Smooth muscle cell (in vitro differentiated cells): ENCODE results near the gene ATP2B1. TPM values are rescaled to one million over a fixed set of nuclear protein-coding genes. Genes with fewer than 3 reads are reported as not detected.

Source experiments
- DNase-seq: peaks from one replicate; lab custom pipeline; 2025; ENCODE audit not compliant: unreplicated experiment; lab: John Stamatoyannopoulos, UW
- H2AFZ ChIP-seq: fragments of 200-600 bp; sonication (generic); 2 replicates; pipeline ENCODE4 v1.6.0; 2016; ENCODE audit warnings: antibody characterized with exemption, low read depth, mild to moderate bottlenecking
- H3F3A ChIP-seq: fragments of 200-600 bp; sonication (generic); 2 replicates; pipeline ENCODE4 v1.6.0; 2017; ENCODE audit warnings: antibody characterized with exemption, low read depth
- H3K27ac ChIP-seq: fragments of 200-600 bp; sonication (generic); 2 replicates; pipeline ENCODE4 v1.5.1; 2016; ENCODE audit warnings: low read depth, mild to moderate bottlenecking
- H3K27me3 ChIP-seq: fragments of 200-600 bp; sonication (generic); 2 replicates; pipeline ENCODE4 v1.6.1; 2016; ENCODE audit warnings: low read depth, mild to moderate bottlenecking
- H3K36me3 ChIP-seq: fragments of 200-600 bp; sonication (generic); 2 replicates; pipeline ENCODE4 v1.5.1; 2016; ENCODE audit warnings: low read depth
- H3K4me1 ChIP-seq: fragments of 200-600 bp; sonication (generic); 2 replicates; pipeline ENCODE4 v1.5.1; 2016; ENCODE audit warnings: low read depth
- H3K4me2 ChIP-seq: fragments of 200-600 bp; sonication (generic); 2 replicates; pipeline ENCODE4 v1.6.0; 2016; ENCODE audit warnings: mild to moderate bottlenecking
- H3K4me3 ChIP-seq: fragments of 200-600 bp; sonication (generic); 2 replicates; pipeline ENCODE4 v1.5.1; 2016; ENCODE audit warnings: mild to moderate bottlenecking
- H3K79me2 ChIP-seq: fragments of 200-600 bp; sonication (generic); 2 replicates; pipeline ENCODE4 v1.6.0; 2016; ENCODE audit warnings: low read depth, mild to moderate bottlenecking
- H3K9ac ChIP-seq: fragments of 200-600 bp; sonication (generic); 2 replicates; pipeline ENCODE4 v1.6.0; 2016; ENCODE audit warnings: low read depth
- H3K9me3 ChIP-seq: fragments of 200-600 bp; sonication (generic); replicated peaks from 2 replicates; pipeline ENCODE4 v1.5.1; 2016; ENCODE audit warnings: low read depth
- H4K20me1 ChIP-seq: fragments of 200-600 bp; sonication (generic); 2 replicates; pipeline ENCODE4 v1.6.0; 2016; ENCODE audit warnings: low read depth
- WGBS: methylation state at CpG from one replicate; pipeline ENCODE4 v1.1.7; 2016; ENCODE audit warnings: low lambda C conversion rate; 5-methylcytosine and 5-hydroxymethylcytosine counted together
- polyA plus RNA-seq: library from polyadenylated mRNA; unstranded; fragments of >200 nt; fragmentation: Nextera tagmentation; extraction: Ambion mirVana; gene quantifications from 2 replicates; pipeline ENCODE4 v1.2.1, GENCODE V29; 2016
- total RNA-seq: library from RNA; depleted of rRNA; stranded (reverse); fragments of >200 nt; gene quantifications from 2 replicates; pipeline ENCODE4 v1.2.3, GENCODE V29; 2014
- TF ChIP-seq, protein P1 (sequence below): fragments of 200-600 bp; sonication (generic); IDR thresholded peaks from 2 replicates; pipeline ENCODE4 v1.5.1; 2017; ENCODE audit warnings: borderline replicate concordance, mild to moderate bottlenecking, antibody characterized with exemption; ENCODE audit not compliant: insufficient read depth, poor library complexity, severe bottlenecking

Gene ATP2B1
- total and polyA plus RNA-seq, 2 experiments from 2014 or later = 42.8 to 70.1 TPM

DNA sequence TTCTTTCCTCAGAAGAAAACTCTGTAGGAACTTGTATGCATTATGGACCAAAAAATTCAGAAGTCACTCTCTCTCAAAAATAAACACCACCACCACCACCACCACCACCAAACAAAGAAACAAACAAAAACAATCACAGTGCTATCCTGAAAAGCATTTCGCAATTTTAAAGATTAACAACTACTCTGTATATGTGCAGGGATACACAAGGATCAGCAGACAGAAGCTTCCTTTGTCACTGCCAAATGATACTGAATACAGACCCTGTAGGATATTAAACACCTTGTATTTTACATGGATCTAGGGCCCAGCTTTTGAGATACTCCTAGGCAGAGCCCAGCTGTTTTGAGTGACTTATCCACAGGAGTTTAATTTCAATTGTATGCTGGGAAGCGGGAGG lies 31.7 kb downstream of the ATP2B1 start:
- no peaks in the 10 kb centered on the region for H3K27me3 ChIP-seq
- 95% methylated on average over 2 of the region's 2 CpGs for WGBS
- H4K20me1 ChIP-seq = peaks cover 71% of the 10 kb centered on the region
- peaks cover 4% of the 10 kb centered on the region for H3F3A ChIP-seq
- no peaks in the 10 kb centered on the region for H3K4me1 ChIP-seq
- no peak for DNase-seq
- H3K9ac ChIP-seq = no peak overlapping the region
- no peak overlapping the region for H3K4me2 ChIP-seq
- TF ChIP-seq, protein P1, sequence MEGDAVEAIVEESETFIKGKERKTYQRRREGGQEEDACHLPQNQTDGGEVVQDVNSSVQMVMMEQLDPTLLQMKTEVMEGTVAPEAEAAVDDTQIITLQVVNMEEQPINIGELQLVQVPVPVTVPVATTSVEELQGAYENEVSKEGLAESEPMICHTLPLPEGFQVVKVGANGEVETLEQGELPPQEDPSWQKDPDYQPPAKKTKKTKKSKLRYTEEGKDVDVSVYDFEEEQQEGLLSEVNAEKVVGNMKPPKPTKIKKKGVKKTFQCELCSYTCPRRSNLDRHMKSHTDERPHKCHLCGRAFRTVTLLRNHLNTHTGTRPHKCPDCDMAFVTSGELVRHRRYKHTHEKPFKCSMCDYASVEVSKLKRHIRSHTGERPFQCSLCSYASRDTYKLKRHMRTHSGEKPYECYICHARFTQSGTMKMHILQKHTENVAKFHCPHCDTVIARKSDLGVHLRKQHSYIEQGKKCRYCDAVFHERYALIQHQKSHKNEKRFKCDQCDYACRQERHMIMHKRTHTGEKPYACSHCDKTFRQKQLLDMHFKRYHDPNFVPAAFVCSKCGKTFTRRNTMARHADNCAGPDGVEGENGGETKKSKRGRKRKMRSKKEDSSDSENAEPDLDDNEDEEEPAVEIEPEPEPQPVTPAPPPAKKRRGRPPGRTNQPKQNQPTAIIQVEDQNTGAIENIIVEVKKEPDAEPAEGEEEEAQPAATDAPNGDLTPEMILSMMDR = no peak
- peaks cover 10% of the 10 kb centered on the region for H3K36me3 ChIP-seq
- no peak overlapping the region for H3K4me3 ChIP-seq
- H3K9me3 ChIP-seq = no peaks in the 10 kb centered on the region
- H3K79me2 ChIP-seq = peaks cover 99% of the 10 kb centered on the region
- H2AFZ ChIP-seq = no peak overlapping the region
- H3K27ac ChIP-seq = no peak overlapping the region

DNA sequence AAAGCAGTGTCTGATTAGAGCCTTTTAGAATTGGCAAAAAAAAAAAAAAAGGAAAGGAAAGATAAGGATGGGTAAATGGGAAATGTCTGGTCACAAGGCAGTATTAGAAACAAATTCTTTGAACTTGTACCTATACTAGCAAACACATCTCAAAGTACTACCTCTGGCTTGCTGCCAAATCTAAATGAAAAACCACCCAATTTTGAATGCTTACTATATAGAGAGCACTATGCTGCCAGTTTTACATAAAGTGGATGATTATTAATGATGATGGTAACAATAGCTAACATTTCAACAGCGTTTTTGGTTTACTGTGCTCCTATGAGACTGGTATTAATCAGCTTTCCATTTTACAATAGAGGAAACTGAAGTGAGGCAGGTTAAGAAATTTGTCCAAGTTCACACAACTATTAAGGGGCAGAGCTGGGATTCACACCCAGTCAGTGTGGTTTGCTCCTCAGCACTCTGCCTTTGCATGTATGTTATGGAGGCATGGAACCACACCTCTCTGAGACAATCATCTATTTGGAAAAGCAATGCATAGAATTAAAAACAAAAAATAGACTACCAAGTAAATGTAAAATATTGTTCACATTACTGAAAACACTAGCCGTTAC lies 34.2 kb downstream of the ATP2B1 start:
- WGBS = 96% methylated on average over 2 of the region's 2 CpGs
- no peaks in the 10 kb centered on the region for H3F3A ChIP-seq
- H3K9ac ChIP-seq = no peak overlapping the region
- peaks cover 99% of the 10 kb centered on the region for H3K79me2 ChIP-seq
- H3K9me3 ChIP-seq = no peaks in the 10 kb centered on the region
- no peak overlapping the region for H3K4me2 ChIP-seq
- no peak overlapping the region for H3K27ac ChIP-seq
- TF ChIP-seq, protein P1 = no peak
- no peak overlapping the region for H3K4me3 ChIP-seq
- no peak overlapping the region for H2AFZ ChIP-seq
- H4K20me1 ChIP-seq = peaks cover 91% of the 10 kb centered on the region
- H3K4me1 ChIP-seq = no peaks in the 10 kb centered on the region
- no peaks in the 10 kb centered on the region for H3K36me3 ChIP-seq
- H3K27me3 ChIP-seq = no peaks in the 10 kb centered on the region
- DNase-seq = no peak

DNA sequence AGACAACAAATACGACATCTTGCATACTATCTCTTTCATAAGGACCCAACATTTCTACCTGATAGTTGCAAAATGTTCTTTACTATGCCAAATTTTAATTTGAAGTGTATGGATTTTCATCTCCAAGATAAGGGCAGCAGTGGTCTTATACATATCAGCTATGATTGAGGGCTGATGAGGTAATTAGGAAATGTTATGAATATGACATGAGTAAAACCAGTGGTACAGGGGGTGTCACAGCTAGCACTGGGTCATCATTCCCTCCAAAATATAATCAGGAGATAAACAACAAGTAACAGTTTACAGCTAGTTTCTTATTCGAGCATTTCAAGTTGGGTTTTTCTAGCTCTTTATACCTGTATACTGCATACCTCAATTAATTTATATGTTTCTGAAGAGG lies 35.0 kb downstream of the ATP2B1 start:
- peaks cover 95% of the 10 kb centered on the region for H4K20me1 ChIP-seq
- TF ChIP-seq, protein P1 = no peak

DNA sequence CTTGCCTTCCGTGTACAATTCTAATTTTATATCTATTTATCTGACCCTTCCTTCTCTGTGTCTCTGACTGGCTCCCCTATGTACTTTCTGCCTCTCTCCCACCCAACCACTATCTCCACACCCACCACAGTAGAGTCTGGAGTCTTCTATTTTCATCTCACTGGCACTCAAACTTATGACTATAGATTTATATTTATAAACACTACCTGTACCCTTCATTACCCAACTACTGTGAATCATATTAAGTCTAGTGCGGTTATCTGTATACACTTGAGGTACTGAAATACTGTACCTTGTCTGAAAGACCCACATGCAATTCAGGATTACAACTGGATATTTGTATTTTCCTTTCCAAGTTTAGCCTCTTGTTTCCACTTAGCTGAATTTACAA lies 36.1 kb downstream of the ATP2B1 start:
- no peak overlapping the region for H3K4me2 ChIP-seq
- no peak overlapping the region for H3K27ac ChIP-seq
- no peaks in the 10 kb centered on the region for H3K36me3 ChIP-seq
- TF ChIP-seq, protein P1 = no peak
- H3K79me2 ChIP-seq = peaks cover 99% of the 10 kb centered on the region
- no peak overlapping the region for H3K4me3 ChIP-seq
- no peak overlapping the region for H2AFZ ChIP-seq
- peaks cover 97% of the 10 kb centered on the region for H4K20me1 ChIP-seq
- DNase-seq = no peak
- WGBS = 96% methylated on average over 2 of the region's 2 CpGs
- no peak overlapping the region for H3K9ac ChIP-seq
- H3F3A ChIP-seq = no peaks in the 10 kb centered on the region
- no peaks in the 10 kb centered on the region for H3K9me3 ChIP-seq
- H3K4me1 ChIP-seq = no peaks in the 10 kb centered on the region
- H3K27me3 ChIP-seq = no peaks in the 10 kb centered on the region

More for the DNA sequence above, 35.0 kb downstream of the ATP2B1 start:
- no peaks in the 10 kb centered on the region for H3K27me3 ChIP-seq
- H3K4me3 ChIP-seq = no peak overlapping the region
- DNase-seq = no peak
- no peaks in the 10 kb centered on the region for H3K9me3 ChIP-seq
- no peak overlapping the region for H3K4me2 ChIP-seq
- H2AFZ ChIP-seq = no peak overlapping the region
- H3K36me3 ChIP-seq = no peaks in the 10 kb centered on the region
- peaks cover 99% of the 10 kb centered on the region for H3K79me2 ChIP-seq
- no peak overlapping the region for H3K27ac ChIP-seq
- 84% methylated on average over 2 of the region's 2 CpGs for WGBS
- H3F3A ChIP-seq = no peaks in the 10 kb centered on the region
- no peaks in the 10 kb centered on the region for H3K4me1 ChIP-seq
- no peak overlapping the region for H3K9ac ChIP-seq
